Choroid plexus epithelial cell (primary cell): ENCODE results near the gene ESPN.
A peak's percentile ranks its signal among the peaks of the same experiment; 100 is the strongest.
"Not testable (repeated sequence)": the region's sequence is repeated elsewhere in the genome, so short reads cannot be mapped to it uniquely, and the experiment has no call there.

Experiments used
- DNase-seq: peaks from one replicate; pipeline ENCODE4 v3.0.0-alpha.2; 2010; ENCODE audit warnings: low read depth
- H3K4me3 ChIP-seq: 2 replicates; pipeline ENCODE4 v1.5.1; 2011; ENCODE audit warnings: low read depth, mild to moderate bottlenecking, control low read depth, low read length, moderate library complexity
- CTCF ChIP-seq: conservative IDR thresholded peaks from 2 replicates; pipeline ENCODE4 v1.5.1; 2011; ENCODE audit warnings: low read depth, mild to moderate bottlenecking, control low read depth, inconsistent platforms, low read length, moderate library complexity

Gene ESPN

DNA sequence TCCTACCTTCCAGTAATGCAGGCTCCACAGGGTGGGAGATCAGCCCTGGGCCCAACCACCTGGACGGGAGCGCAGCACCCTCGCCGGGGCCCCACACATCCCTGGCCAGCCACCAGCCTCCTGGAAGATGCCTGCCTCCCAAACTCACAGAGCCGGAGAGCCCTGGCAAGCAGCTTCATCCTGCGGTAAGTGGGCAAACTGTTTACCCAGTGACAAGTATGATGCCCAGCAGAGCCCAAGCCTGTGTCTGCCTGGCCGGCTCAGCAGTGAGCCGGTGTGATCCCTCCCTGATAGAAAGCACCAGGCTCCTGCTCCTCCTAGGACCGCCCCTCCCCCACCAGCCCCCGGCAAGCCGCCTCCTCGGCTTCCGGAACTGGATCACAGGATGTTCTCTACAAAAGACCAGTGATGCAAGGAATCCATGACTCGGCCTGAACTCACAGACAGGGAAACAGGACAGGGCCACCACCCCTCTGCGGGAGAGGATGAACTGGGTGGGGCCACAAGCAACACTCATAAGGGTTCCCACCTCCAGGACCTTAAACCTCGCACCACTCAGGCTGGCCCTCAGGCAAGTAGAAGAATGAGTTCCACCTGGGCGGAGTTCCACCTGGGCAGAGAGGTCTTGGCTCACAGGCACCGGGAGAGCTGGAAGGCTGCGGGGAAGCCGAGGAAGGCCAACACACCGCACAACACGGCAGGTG is 38.9 kb upstream of the ESPN start:
- peak overlapping the region; percentile 43 for H3K4me3 ChIP-seq
- no peak for TF ChIP-seq CTCF
- DNase-seq = peak; percentile 88

GRCh38 chr1:6386371-6386949 is 38.1 kb upstream of the ESPN start:
- no peak overlapping the region for H3K4me3 ChIP-seq
- peak; percentile 46 for DNase-seq
- TF ChIP-seq CTCF = no peak

DNA sequence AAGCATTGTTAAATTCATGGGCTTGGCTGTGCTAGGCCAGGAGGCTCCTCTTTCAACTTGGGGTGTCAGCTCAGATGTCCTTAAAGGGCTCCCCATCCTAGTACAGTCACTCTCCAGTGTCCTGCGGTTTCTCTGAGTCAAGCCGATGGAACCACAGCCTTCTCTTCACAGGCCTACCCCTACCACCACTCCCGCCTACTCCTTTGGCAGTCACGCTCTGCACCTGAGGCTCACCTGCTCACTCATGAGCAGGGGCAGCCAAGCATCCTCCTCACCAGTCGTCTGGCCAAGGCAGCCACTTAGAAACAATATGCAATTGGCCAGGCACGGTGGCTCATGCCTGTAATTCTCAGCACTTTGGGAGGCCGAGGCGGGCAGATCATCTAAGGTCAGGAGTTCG is 34.6 kb upstream of the ESPN start:
- no peak overlapping the region for H3K4me3 ChIP-seq
- no peak for TF ChIP-seq CTCF
- DNase-seq = no peak

- peak overlapping the region; percentile 75 for H3K4me3 ChIP-seq
- DNase-seq = no peak
These were observed 32.4 kb upstream of the ESPN start for GRCh38 chr1:6391951-6392808.

DNA sequence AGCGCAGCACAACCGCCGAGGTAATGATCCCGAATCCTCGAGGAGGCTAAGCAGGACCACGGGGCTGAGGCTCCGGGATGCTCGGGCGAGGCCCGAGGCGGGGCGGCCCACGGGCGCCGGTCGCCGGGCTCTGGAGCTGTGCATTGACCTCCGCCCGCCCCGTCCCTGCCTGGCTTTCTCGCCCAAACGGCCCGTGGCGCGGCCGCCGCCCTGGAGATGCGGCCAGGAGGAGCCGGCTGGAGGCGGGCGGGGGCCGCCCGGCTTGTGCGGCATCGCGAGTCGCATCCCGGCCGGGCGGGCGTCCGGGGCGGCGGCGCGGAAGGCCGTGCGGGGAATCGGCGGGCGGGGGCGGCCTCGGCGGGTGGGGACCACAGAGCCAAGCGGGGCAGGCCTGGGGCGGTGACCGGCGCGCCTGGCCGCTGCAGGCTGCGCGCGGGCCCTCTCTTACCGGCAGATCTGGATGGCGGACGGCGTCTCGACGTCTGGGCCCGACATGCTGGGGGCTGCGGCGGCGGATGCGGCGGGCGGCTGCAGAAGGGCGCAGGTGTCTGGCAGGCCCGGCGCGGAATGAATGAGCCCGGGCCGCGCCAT is 31.7 kb upstream of the ESPN start:
- no peak for DNase-seq
- H3K4me3 ChIP-seq = peak overlapping the region; percentile 75
- no peak for TF ChIP-seq CTCF

More at GRCh38 chr1:6391951-6392808, 32.4 kb upstream of the ESPN start:
- no peak for TF ChIP-seq CTCF

- H3K4me3 ChIP-seq = peak within 1 kb of the TSS; percentile 75
- TF ChIP-seq CTCF = peak; percentile 57
These were observed 31.0 kb upstream of the ESPN start, which contains the start of gene ACOT7 for GRCh38 chr1:6393400-6394187. TSS of gene ACOT7 (minus strand) at chr1:6393767. CDS start at chr1:6393399, 368 bp downstream.

GRCh38 chr1:6395130-6395529 is 29.4 kb upstream of the ESPN start:
- DNase-seq, H3K4me3 ChIP-seq: not testable (repeated sequence)

More at GRCh38 chr1:6393400-6394187, 31.0 kb upstream of the ESPN start, which contains the start of gene ACOT7:
- peak; percentile 89 for DNase-seq

- H3K4me3 ChIP-seq, DNase-seq: not testable (repeated sequence)
These were observed 28.8 kb upstream of the ESPN start for GRCh38 chr1:6395781-6396244.
